ENCODE measurements around the gene CILP2. TPM values are rescaled to one million over a fixed set of nuclear protein-coding genes. Genes with fewer than 3 reads are reported as not detected.

CILP2 gene
- total and polyA plus RNA-seq, 9 of the 15 experiments (the other 6 are each of a cell fraction or from before 2014, with no cell fraction given): 0.04 to 0.35 (median 0.05) TPM; not detected in 2

DNA sequence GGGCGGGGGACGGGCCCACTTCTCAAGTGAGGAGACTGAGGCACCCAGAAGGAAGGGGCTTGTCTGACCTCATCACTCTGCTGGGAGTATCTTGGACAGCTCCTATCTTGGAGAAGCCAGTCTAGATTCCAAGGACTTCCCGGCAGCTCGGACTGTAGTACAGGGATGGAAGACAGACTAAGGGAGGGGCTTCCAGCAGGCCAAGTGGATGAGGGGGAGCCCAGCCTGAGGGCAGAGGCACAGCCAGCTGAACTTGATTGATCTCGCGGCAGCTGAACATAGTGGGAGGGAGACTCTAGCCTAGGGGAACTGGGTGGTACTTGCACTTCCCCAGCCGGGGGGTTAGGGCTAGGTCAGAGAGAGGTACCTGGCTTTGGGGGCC, 711 bp downstream of the CILP2 start:
- H3K79me2 ChIP-seq (ENCODE audit: control insufficient read depth, insufficient read depth, low read length): no peaks in the 10 kb centered on the region
- BruUV-seq (replicated peaks): no TSS peak
- in situ Hi-C loops (cut with MboI) (loop anchor here (25.0 kb wide), 1 partner anchor 99 kb away; the partner anchor contains the start of genes GMIP and LPAR2), intact Hi-C loops (cut with micrococcal nuclease) (no loop called here)
- H3K4me2 ChIP-seq (ENCODE audit: insufficient read depth, low read length): no peak overlapping the region
- H4K20me1 ChIP-seq (replicated peaks; ENCODE audit: control insufficient read depth, insufficient read depth, low read length): no peaks in the 10 kb centered on the region
- DNase-seq (ENCODE audit: extremely low read depth in 1 of 4, low spot score in 3 of 4) (no peak), FAIRE-seq (no peak), ATAC-seq (no peak)
- H3K36me3 ChIP-seq (ENCODE audit: control insufficient read depth, insufficient read depth, low read length): no peaks in the 10 kb centered on the region
- H3K4me1 ChIP-seq (replicated peaks in 1 of 2; ENCODE audit: control insufficient read depth in 2 of 2, insufficient read depth in 2 of 2, low read length in 2 of 2): peaks cover 2 to 58% of the 10 kb centered on the region in 2 experiments; a peak in 2 of 5 replicates
- WGBS (ENCODE audit: insufficient coverage, low coverage, missing lambda C conversion rate): 81% methylated on average over 7 of the region's 7 CpGs
- H3K27me3 ChIP-seq (ENCODE audit: control insufficient read depth in 2 of 2, insufficient read depth in 2 of 2, low read length in 2 of 2): no peaks in the 10 kb centered on the region
- no peak overlapping the region for H3K27ac ChIP-seq (ENCODE audit: extremely low read depth, low read depth, low read length)
- CTCF ChIA-PET (ENCODE audit: low intra/inter-chr PET ratio): no interaction called here
- H2AFZ ChIP-seq (ENCODE audit: low read depth, low read length): no peak overlapping the region
- H3K9me3 ChIP-seq (replicated peaks; ENCODE audit: control insufficient read depth, insufficient read depth, low read depth, low read length): no peaks in the 10 kb centered on the region; the same call in 1 of the 2 replicates
- POLR2A ChIA-PET: no interaction called here
- TF ChIP-seq ELK1 (CRISPR knock-in tag; IDR thresholded peaks at IDR 0.05) (no peak), NR3C1 (CRISPR knock-in tag; IDR thresholded peaks at IDR 0.05) (no peak)
- H3K9me1 ChIP-seq (ENCODE audit: control insufficient read depth, insufficient read depth, low read length): no peaks in the 10 kb centered on the region
- no peak overlapping the region for H3K9ac ChIP-seq (ENCODE audit: insufficient read depth in 1 of 2, low read depth in 2 of 2, low read length in 2 of 2)
- no peak overlapping the region for H3K4me3 ChIP-seq

DNA sequence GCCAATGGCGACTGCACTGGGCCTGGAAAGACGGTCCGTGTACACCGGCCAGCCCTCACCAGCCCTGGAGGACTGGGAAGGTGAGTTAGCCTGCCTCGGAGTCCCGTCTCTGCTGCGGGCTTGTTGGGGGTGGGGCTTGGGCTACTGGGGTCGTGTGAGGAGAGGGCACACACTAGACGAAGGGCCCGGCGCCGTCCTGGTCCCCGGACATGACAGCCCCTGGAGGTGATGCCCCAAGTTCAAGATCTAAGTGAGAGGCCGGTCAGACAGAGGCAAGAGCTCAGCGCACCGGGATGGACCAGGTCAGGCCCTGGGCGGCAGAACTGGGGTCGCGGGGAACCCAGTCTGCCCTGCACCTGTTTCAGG, 1.6 kb downstream of the CILP2 start:
- H3K9ac ChIP-seq (ENCODE audit: insufficient read depth in 1 of 2, low read depth in 2 of 2, low read length in 2 of 2): no peak overlapping the region
- H4K20me1 ChIP-seq (replicated peaks; ENCODE audit: control insufficient read depth, insufficient read depth, low read length): no peaks in the 10 kb centered on the region
- no peaks in the 10 kb centered on the region for H3K27me3 ChIP-seq (ENCODE audit: control insufficient read depth in 2 of 2, insufficient read depth in 2 of 2, low read length in 2 of 2)
- intact Hi-C loops (cut with micrococcal nuclease) (no loop called here), in situ Hi-C loops (cut with MboI) (loop anchor here (25.0 kb wide), 1 partner anchor 98 kb away; the partner anchor contains the start of genes GMIP and LPAR2)
- 70% methylated on average over 13 of the region's 19 CpGs for WGBS (ENCODE audit: insufficient coverage, low coverage, missing lambda C conversion rate)
- H3K4me1 ChIP-seq (replicated peaks in 1 of 2; ENCODE audit: control insufficient read depth in 2 of 2, insufficient read depth in 2 of 2, low read length in 2 of 2): peaks cover 2 to 66% of the 10 kb centered on the region in 2 experiments; a peak in 2 of 5 replicates
- no peaks in the 10 kb centered on the region for H3K36me3 ChIP-seq (ENCODE audit: control insufficient read depth, insufficient read depth, low read length)
- no peaks in the 10 kb centered on the region for H3K9me1 ChIP-seq (ENCODE audit: control insufficient read depth, insufficient read depth, low read length)
- POLR2A ChIA-PET: no interaction called here
- no peak for FAIRE-seq
- no peak for DNase-seq (ENCODE audit: extremely low read depth in 1 of 4, low spot score in 3 of 4)
- no peak overlapping the region for H3K4me2 ChIP-seq (ENCODE audit: insufficient read depth, low read length)
- H2AFZ ChIP-seq (ENCODE audit: low read depth, low read length): peak overlapping the region; percentile 82; the same call in 1 of the 2 replicates
- CTCF ChIA-PET (ENCODE audit: low intra/inter-chr PET ratio): no interaction called here
- H3K4me3 ChIP-seq: no peak overlapping the region
- no peaks in the 10 kb centered on the region; the same call in 1 of the 2 replicates for H3K9me3 ChIP-seq (replicated peaks; ENCODE audit: control insufficient read depth, insufficient read depth, low read depth, low read length)
- no peak overlapping the region for H3K27ac ChIP-seq (ENCODE audit: extremely low read depth, low read depth, low read length)
- BruUV-seq (replicated peaks): no TSS peak
- no peak for ATAC-seq
- no peaks in the 10 kb centered on the region for H3K79me2 ChIP-seq (ENCODE audit: control insufficient read depth, insufficient read depth, low read length)
- TF ChIP-seq MTA2 (IDR thresholded peaks at IDR 0.05; ENCODE audit: low read depth): no peak
- TF ChIP-seq TAF15 (IDR thresholded peaks at IDR 0.05; ENCODE audit: low read depth, low read length): no peak
- no peak for TF ChIP-seq ZNF778 (CRISPR knock-in tag; IDR thresholded peaks at IDR 0.05)
- no peak for TF ChIP-seq MEF2D (tag; conservative IDR thresholded peaks at IDR 0.05; ENCODE audit: low read depth)
- no peak for TF ChIP-seq ARID3B (CRISPR knock-in tag; IDR thresholded peaks at IDR 0.05; ENCODE audit: borderline replicate concordance)
- TF ChIP-seq TAL1 (IDR thresholded peaks at IDR 0.05): no peak
- TF ChIP-seq CEBPZ (IDR thresholded peaks at IDR 0.05; ENCODE audit: borderline replicate concordance, low read depth, low read length): no peak

Data from K562 (cell line).